GM12878 (cell line): ENCODE results near the gene SSTR4. TPM values are rescaled to one million over a fixed set of nuclear protein-coding genes. Genes with fewer than 3 reads are reported as not detected.

Experiments used
- ATAC-seq: fragments of 200-7000 bp; cut with Tn5 transposase; 3 replicates; pipeline ENCODE4 v1.9.1; 2020; ENCODE audit warnings: mild to moderate bottlenecking, moderate library complexity
- BruUV-seq: library from RNA; stranded (reverse); fragments of 400-500 nt; replicated peaks from 2 replicates; lab custom pipeline; 2021; lab: Mats Ljungman, UMichigan
- CTCF ChIA-PET: fragments of 300-600 bp; sonication (Branson Sonifier 250); formaldehyde crosslinking; extraction: SDS; loops from one replicate; lab custom pipeline; 2021; ENCODE audit warnings: inconsistent platforms; lab: Yijun Ruan, JAX
- POLR2A ChIA-PET: fragments of 350-600 bp; formaldehyde crosslinking; extraction: SDS; loops from one replicate; lab custom pipeline; 2021; ENCODE audit warnings: inconsistent platforms; lab: Charles Lee
- RAD21 ChIA-PET: fragments of 300-600 bp; sonication (Branson Sonifier 250); formaldehyde crosslinking; loops from one replicate; lab custom pipeline; 2023; ENCODE audit warnings: antibody characterized with exemption; ENCODE audit not compliant: unreplicated experiment; lab: Charles Lee
- SMC1A ChIA-PET: fragments of 300-600 bp; sonication (Branson Sonifier 250); formaldehyde crosslinking; loops from one replicate; lab custom pipeline; 2023; ENCODE audit not compliant: unreplicated experiment, uncharacterized antibody; lab: Charles Lee
- DNase-seq: peaks from one replicate; pipeline ENCODE4 v3.0.0-alpha.2; 2011; ENCODE audit warnings: low read depth, low spot score
- FAIRE-seq: peaks from 3 replicates; lab custom pipeline; 2011; peaks lifted over from hg19 to GRCh38; lab: Jason Lieb, UNC
- H2AFZ ChIP-seq: 2 replicates; pipeline ENCODE4 v1.6.0; 2011; ENCODE audit warnings: low read depth, low read length, control low read depth; ENCODE audit not compliant: control insufficient read depth
- H3K27ac ChIP-seq: 2 replicates; pipeline ENCODE4 v1.5.1; 2011; ENCODE audit warnings: control low read depth; ENCODE audit not compliant: control insufficient read depth, insufficient read depth
- H3K27me3 ChIP-seq, 2 experiments: replicated peaks in 1 of 2; 2 replicates each; pipeline versions ENCODE4 v1.6.0 to v1.6.1; 2011; ENCODE audit warnings: low read length in 1 of 2; ENCODE audit not compliant: control insufficient read depth in 2 of 2, insufficient read depth in 2 of 2
- H3K36me3 ChIP-seq, 2 experiments: 2 replicates each; pipeline ENCODE4 v1.5.1; 2011; ENCODE audit warnings: low read length in 1 of 2; ENCODE audit not compliant: control insufficient read depth in 2 of 2, insufficient read depth in 2 of 2
- H3K4me1 ChIP-seq: 2 replicates; pipeline ENCODE4 v1.6.1; 2011; ENCODE audit warnings: mild to moderate bottlenecking, low read length, moderate library complexity, mixed read lengths; ENCODE audit not compliant: control insufficient read depth, insufficient read depth
- H3K4me2 ChIP-seq: 2 replicates; pipeline ENCODE4 v1.6.0; 2011; ENCODE audit warnings: control low read depth; ENCODE audit not compliant: control insufficient read depth, insufficient read depth
- H3K4me3 ChIP-seq: fragments of 200-600 bp; sonication (generic); 2 replicates; pipeline ENCODE4 v1.5.1; 2016
- H3K79me2 ChIP-seq: 2 replicates; pipeline ENCODE4 v1.6.0; 2011; ENCODE audit warnings: low read length; ENCODE audit not compliant: control insufficient read depth, insufficient read depth
- H3K9ac ChIP-seq: 2 replicates; pipeline ENCODE4 v1.8.0; 2011; ENCODE audit warnings: low read length, control low read depth, mixed read lengths; ENCODE audit not compliant: control insufficient read depth, insufficient read depth
- H3K9me3 ChIP-seq: replicated peaks from 3 replicates; pipeline ENCODE4 v1.5.1; 2011; ENCODE audit warnings: mild to moderate bottlenecking, low read length; ENCODE audit not compliant: control insufficient read depth, insufficient read depth
- H4K20me1 ChIP-seq: 2 replicates; pipeline ENCODE4 v1.6.0; 2011; ENCODE audit not compliant: control insufficient read depth, insufficient read depth
- BHLHE40 ChIP-seq, 2 experiments: fragments of 450-650 bp in 1 of 2; IDR thresholded peaks; 2 replicates each; pipeline ENCODE4 v1.6.1; 2011 to 2017; ENCODE audit warnings: low read depth in 2 of 2, borderline replicate concordance in 1 of 2, improper control_type of control experiment in 1 of 2, low read length in 1 of 2, mild to moderate bottlenecking in 1 of 2
- BMI1 ChIP-seq: fragments of 450-650 bp; IDR thresholded peaks from 2 replicates; pipeline ENCODE4 v1.6.1; 2016; ENCODE audit warnings: mild to moderate bottlenecking, moderate library complexity, borderline replicate concordance
- BRCA1 ChIP-seq: IDR thresholded peaks from 2 replicates; pipeline ENCODE4 v1.6.1; 2011; ENCODE audit warnings: low read depth, low read length, improper control_type of control experiment
- EZH2 ChIP-seq: IDR thresholded peaks from 2 replicates; pipeline ENCODE4 v1.6.1; 2012; ENCODE audit warnings: low read depth, mild to moderate bottlenecking, control low read depth, inconsistent platforms, low read length, borderline replicate concordance; ENCODE audit not compliant: control insufficient read depth
- HDGF ChIP-seq: fragments of 450-650 bp; IDR thresholded peaks from 2 replicates; pipeline ENCODE4 v1.6.1; 2016; ENCODE audit warnings: antibody characterized with exemption
- MEF2B ChIP-seq: fragments of 450-650 bp; IDR thresholded peaks from 2 replicates; pipeline ENCODE4 v1.6.1; 2018; ENCODE audit warnings: mild to moderate bottlenecking, moderate library complexity; ENCODE audit not compliant: partially characterized antibody, poor library complexity, severe bottlenecking
- NFXL1 ChIP-seq: fragments of 450-650 bp; IDR thresholded peaks from 2 replicates; pipeline ENCODE4 v1.6.1; 2017; ENCODE audit warnings: antibody characterized with exemption, mild to moderate bottlenecking, borderline replicate concordance
- NR2C1 ChIP-seq: fragments of 450-650 bp; IDR thresholded peaks from 2 replicates; pipeline ENCODE4 v1.6.1; 2017; ENCODE audit warnings: antibody characterized with exemption, mild to moderate bottlenecking, moderate library complexity
- SIN3A ChIP-seq: IDR thresholded peaks from 2 replicates; pipeline ENCODE4 v1.6.1; 2012; ENCODE audit warnings: low read depth, low read length, improper control_type of control experiment
- SMC3 ChIP-seq: IDR thresholded peaks from 2 replicates; pipeline ENCODE4 v1.6.1; 2011; ENCODE audit warnings: low read length, improper control_type of control experiment, borderline replicate concordance
- TCF3 ChIP-seq: IDR thresholded peaks from 2 replicates; pipeline ENCODE4 v1.6.1; 2012; ENCODE audit warnings: low read depth, mild to moderate bottlenecking, low read length, borderline replicate concordance; ENCODE audit not compliant: insufficient read depth
- YY1 ChIP-seq: IDR thresholded peaks from 2 replicates; pipeline ENCODE4 v1.6.1; 2011; ENCODE audit warnings: low read depth, mild to moderate bottlenecking, low read length
- WGBS: methylation state at CpG from one replicate; pipeline ENCODE4 v1.1.6; 2016; ENCODE audit warnings: low lambda C conversion rate; ENCODE audit not compliant: insufficient replicate concordance, insufficient coverage; ENCODE audit errors: missing lambda C conversion rate; 5-methylcytosine and 5-hydroxymethylcytosine counted together
- in situ Hi-C: fragments of 300-500 bp; cut with MboI; formaldehyde crosslinking; loops from 9 replicates; pipeline ENCODE4 v1.14.3; 2018; ENCODE audit warnings: mixed read lengths
- intact Hi-C: fragments of 100-400 bp; cut with micrococcal nuclease; formaldehyde crosslinking; loops from one replicate; pipeline ENCODE4 v1.14.2; 2022; ENCODE audit not compliant: unreplicated experiment
- polyA plus RNA-seq, 11 experiments: library from polyadenylated mRNA; depleted of rRNA in 4 of 11; unstranded in 6 of 11; stranded (reverse) in 5 of 11; fragments of >200 nt; fragmentation: Nextera tagmentation in 4 of 11; fragmentation: Illumina TruSeq in 1 of 11; extraction: Ambion mirVana in 4 of 11; extraction: Trizol in 1 of 11; gene quantifications; 1 replicate in 1 of 11; 2 replicates in 10 of 11; pipeline versions ENCODE4 v1.2.1 to v1.2.3, GENCODE V29; 2011 to 2016; ENCODE audit warnings: inconsistent platforms in 2 of 11, missing spikeins in 2 of 11, low read depth in 1 of 11
- total RNA-seq, 4 experiments: library from RNA; depleted of rRNA in 3 of 4; stranded (reverse); fragments of >200 nt in 3 of 4; fragmentation: Illumina TruSeq in 1 of 4; extraction: Trizol in 1 of 4; gene quantifications; 2 replicates each; pipeline versions ENCODE4 v1.2.1 to v1.2.3, GENCODE V29; 2013 to 2021
- TF ChIP-seq, protein P1 (sequence below): fragments of 150-350 bp; IDR thresholded peaks from 2 replicates; pipeline ENCODE4 v1.6.1; 2016; ENCODE audit warnings: low read depth, low read length
- TF ChIP-seq, protein P2 (sequence below): IDR thresholded peaks from 2 replicates; pipeline ENCODE4 v1.6.1; 2012; ENCODE audit warnings: low read length, inconsistent platforms
- TF ChIP-seq, protein P3 (sequence below): fragments of 450-650 bp; IDR thresholded peaks from 2 replicates; pipeline ENCODE4 v1.6.1; 2016; ENCODE audit warnings: mild to moderate bottlenecking
- TF ChIP-seq, protein P4 (sequence below): IDR thresholded peaks from 2 replicates; pipeline ENCODE4 v1.6.1; 2011; ENCODE audit warnings: low read depth, mild to moderate bottlenecking, low read length, moderate library complexity, borderline replicate concordance; ENCODE audit errors: extremely low read depth

The SSTR4 gene
- total and polyA plus RNA-seq, 10 of the 15 experiments (the other 5 are each of a cell fraction or from before 2014, with no cell fraction given): not detected

DNA sequence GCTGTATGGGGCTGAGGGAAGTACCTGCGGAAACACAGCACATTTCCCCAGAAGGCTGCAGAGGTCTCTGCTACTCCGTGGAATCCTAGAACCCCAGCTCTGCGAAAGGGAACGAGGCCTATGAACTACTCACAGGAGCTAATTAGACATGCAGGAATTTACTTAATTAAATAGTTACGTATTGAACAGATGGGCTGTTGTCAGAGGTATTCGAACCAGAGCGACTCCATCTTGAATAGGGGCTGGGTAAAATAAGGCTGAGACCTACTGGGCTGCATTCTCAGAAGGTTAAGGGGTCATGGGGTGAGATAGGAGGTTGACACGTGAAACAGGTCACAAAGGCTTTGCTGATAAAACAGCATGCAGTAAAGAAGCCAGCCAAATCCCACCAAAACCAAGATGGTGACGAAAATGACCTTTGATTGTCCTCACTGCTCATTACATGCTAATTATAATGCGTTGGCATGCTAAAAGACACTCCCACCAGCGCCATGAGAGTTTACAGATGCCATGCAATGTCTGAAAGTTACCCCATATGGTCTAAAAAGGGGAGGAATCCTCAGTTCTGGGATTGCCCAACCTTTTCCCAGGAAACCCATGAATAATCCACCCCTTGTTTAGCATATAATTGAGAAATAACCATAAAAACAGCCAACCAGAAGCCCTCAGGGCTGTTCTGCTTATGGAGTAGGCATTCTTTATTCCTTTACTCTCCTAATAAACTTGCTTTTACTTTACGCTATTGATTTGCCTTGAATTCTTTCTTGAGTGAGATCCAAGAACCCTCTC is 14.7 kb upstream of the SSTR4 start:
- H3K4me2 ChIP-seq: no peak overlapping the region
- H3K9me3 ChIP-seq: no peaks in the 10 kb centered on the region
- ATAC-seq (no peak), FAIRE-seq (no peak), DNase-seq (no peak)
- no peaks in the 10 kb centered on the region for H3K4me1 ChIP-seq
- ChIA-PET CTCF (interaction anchor here (1.3 kb wide), 1 partner anchor 215 kb away, joined by 3 read pairs; no protein-coding TSS in a partner anchor), RAD21 (interaction anchor here (1.4 kb wide), 1 partner anchor 329 kb away, joined by 3 read pairs; no protein-coding TSS in a partner anchor), POLR2A (no interaction called here), SMC1A (no interaction called here)
- no peak overlapping the region for H3K4me3 ChIP-seq
- H3K27ac ChIP-seq: no peak overlapping the region
- H3K36me3 ChIP-seq: no peaks in the 10 kb centered on the region
- H2AFZ ChIP-seq: no peak overlapping the region
- no peak overlapping the region for H3K9ac ChIP-seq
- in situ Hi-C loops: no loop called here
- BruUV-seq: no TSS peak
- no peaks in the 10 kb centered on the region for H4K20me1 ChIP-seq
- no peaks in the 10 kb centered on the region; a peak in 2 of 4 replicates for H3K27me3 ChIP-seq
- 28% methylated on average over 12 of the region's 12 CpGs for WGBS
- intact Hi-C loops: no loop called here
- H3K79me2 ChIP-seq: no peaks in the 10 kb centered on the region
- TF ChIP-seq, protein P1, sequence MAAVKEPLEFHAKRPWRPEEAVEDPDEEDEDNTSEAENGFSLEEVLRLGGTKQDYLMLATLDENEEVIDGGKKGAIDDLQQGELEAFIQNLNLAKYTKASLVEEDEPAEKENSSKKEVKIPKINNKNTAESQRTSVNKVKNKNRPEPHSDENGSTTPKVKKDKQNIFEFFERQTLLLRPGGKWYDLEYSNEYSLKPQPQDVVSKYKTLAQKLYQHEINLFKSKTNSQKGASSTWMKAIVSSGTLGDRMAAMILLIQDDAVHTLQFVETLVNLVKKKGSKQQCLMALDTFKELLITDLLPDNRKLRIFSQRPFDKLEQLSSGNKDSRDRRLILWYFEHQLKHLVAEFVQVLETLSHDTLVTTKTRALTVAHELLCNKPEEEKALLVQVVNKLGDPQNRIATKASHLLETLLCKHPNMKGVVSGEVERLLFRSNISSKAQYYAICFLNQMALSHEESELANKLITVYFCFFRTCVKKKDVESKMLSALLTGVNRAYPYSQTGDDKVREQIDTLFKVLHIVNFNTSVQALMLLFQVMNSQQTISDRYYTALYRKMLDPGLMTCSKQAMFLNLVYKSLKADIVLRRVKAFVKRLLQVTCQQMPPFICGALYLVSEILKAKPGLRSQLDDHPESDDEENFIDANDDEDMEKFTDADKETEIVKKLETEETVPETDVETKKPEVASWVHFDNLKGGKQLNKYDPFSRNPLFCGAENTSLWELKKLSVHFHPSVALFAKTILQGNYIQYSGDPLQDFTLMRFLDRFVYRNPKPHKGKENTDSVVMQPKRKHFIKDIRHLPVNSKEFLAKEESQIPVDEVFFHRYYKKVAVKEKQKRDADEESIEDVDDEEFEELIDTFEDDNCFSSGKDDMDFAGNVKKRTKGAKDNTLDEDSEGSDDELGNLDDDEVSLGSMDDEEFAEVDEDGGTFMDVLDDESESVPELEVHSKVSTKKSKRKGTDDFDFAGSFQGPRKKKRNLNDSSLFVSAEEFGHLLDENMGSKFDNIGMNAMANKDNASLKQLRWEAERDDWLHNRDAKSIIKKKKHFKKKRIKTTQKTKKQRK: no peak
- TF ChIP-seq BRCA1 (no peak), BMI1 (no peak), SMC3 (no peak), NFXL1 (no peak), YY1 (no peak), HDGF (no peak), EZH2 (no peak), TCF3 (no peak), NR2C1 (no peak), BHLHE40 (IDR thresholded peaks at IDR 0.05; ENCODE audit: borderline replicate concordance in 1 of 2, low read depth in 2 of 2, low read length in 1 of 2) (no peak), SIN3A (no peak), MEF2B (no peak)
- TF ChIP-seq, protein P2, sequence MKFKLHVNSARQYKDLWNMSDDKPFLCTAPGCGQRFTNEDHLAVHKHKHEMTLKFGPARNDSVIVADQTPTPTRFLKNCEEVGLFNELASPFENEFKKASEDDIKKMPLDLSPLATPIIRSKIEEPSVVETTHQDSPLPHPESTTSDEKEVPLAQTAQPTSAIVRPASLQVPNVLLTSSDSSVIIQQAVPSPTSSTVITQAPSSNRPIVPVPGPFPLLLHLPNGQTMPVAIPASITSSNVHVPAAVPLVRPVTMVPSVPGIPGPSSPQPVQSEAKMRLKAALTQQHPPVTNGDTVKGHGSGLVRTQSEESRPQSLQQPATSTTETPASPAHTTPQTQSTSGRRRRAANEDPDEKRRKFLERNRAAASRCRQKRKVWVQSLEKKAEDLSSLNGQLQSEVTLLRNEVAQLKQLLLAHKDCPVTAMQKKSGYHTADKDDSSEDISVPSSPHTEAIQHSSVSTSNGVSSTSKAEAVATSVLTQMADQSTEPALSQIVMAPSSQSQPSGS: no peak
- TF ChIP-seq, protein P3, sequence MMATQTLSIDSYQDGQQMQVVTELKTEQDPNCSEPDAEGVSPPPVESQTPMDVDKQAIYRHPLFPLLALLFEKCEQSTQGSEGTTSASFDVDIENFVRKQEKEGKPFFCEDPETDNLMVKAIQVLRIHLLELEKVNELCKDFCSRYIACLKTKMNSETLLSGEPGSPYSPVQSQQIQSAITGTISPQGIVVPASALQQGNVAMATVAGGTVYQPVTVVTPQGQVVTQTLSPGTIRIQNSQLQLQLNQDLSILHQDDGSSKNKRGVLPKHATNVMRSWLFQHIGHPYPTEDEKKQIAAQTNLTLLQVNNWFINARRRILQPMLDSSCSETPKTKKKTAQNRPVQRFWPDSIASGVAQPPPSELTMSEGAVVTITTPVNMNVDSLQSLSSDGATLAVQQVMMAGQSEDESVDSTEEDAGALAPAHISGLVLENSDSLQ: no peak
- TF ChIP-seq, protein P4, sequence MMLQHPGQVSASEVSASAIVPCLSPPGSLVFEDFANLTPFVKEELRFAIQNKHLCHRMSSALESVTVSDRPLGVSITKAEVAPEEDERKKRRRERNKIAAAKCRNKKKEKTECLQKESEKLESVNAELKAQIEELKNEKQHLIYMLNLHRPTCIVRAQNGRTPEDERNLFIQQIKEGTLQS: no peak
